Rectal smooth muscle tissue (tissue), 1 donor: ENCODE results near the gene UCMA.

Source experiments
- H3K27ac ChIP-seq: one replicate; pipeline ENCODE4 v1.7.0; 2013; ENCODE audit warnings: low read depth, low read length, inconsistent platforms
- H3K27me3 ChIP-seq: one replicate; pipeline ENCODE4 v1.7.0; 2013; ENCODE audit warnings: low read length; ENCODE audit not compliant: control insufficient read depth, insufficient read depth
- H3K36me3 ChIP-seq: one replicate; pipeline ENCODE4 v1.7.0; 2013; ENCODE audit warnings: low read length; ENCODE audit not compliant: control insufficient read depth, insufficient read depth
- H3K4me1 ChIP-seq: one replicate; pipeline ENCODE4 v1.7.0; 2013; ENCODE audit warnings: low read length; ENCODE audit not compliant: control insufficient read depth, insufficient read depth
- H3K4me3 ChIP-seq: one replicate; pipeline ENCODE4 v1.7.0; 2013; ENCODE audit warnings: low read length
- H3K9ac ChIP-seq: one replicate; pipeline ENCODE4 v1.7.0; 2013; ENCODE audit warnings: low read length

UCMA gene

GRCh38 chr10:13227031-13227430 lies 7.1 kb downstream of the UCMA start:
- H3K36me3 ChIP-seq, result no peaks in the 10 kb centered on the region
- H3K27ac ChIP-seq, result no peak overlapping the region
- H3K4me3 ChIP-seq, result no peak overlapping the region

DNA sequence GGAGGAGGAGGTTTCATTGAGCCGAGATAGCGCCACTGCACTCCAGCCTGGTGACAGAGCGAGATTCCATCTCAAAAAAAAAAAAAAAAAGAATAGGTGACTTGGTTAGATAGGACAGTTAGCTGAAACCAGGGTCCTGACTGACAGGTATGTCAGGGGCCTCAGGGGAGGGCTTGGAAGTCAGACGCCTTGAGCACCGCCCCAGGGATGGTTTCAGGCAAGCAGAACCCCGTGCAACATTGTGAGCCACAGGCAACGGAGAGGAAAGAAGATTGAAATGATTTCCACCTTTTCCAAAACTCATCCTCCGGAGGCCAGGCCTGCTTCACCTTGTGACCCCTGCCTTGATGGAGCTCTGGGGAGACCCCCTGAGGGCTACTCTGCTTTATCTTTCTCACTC lies 8.6 kb downstream of the UCMA start:
- Histone ChIP-seq H3K27me3 (no peaks in the 10 kb centered on the region), H3K4me1 (no peaks in the 10 kb centered on the region), H3K9ac (no peak overlapping the region), H3K27ac (no peak overlapping the region), H3K4me3 (no peak overlapping the region), H3K36me3 (no peaks in the 10 kb centered on the region)

More at GRCh38 chr10:13227031-13227430, 7.1 kb downstream of the UCMA start:
- H3K4me1 ChIP-seq, result no peaks in the 10 kb centered on the region
- no peak overlapping the region for H3K9ac ChIP-seq
- H3K27me3 ChIP-seq, result no peaks in the 10 kb centered on the region

GRCh38 chr10:13224210-13224995 lies 9.8 kb downstream of the UCMA start:
- Histone ChIP-seq H3K27ac (no peak overlapping the region), H3K4me1 (no peaks in the 10 kb centered on the region), H3K9ac (no peak overlapping the region), H3K4me3 (no peak overlapping the region), H3K27me3 (no peaks in the 10 kb centered on the region), H3K36me3 (no peaks in the 10 kb centered on the region)

DNA sequence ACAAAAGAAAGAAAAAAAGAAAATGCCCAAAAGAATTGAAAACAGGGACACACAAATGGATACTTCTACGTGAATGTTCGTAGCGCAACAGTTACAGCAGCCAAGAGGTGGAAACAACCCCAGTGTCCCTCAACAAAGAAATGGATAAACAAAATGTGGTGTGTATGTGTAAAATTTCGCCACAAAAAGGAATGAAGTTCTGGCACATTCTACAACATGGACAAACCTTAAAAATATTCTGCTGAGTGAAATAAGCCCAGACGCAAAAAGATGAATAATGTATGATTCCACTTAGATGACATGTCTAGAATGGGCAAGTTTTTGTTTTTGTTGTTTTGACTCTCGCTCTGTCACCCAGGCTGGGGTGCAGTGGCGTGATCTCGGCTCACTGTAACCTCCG lies 10.9 kb downstream of the UCMA start:
- Histone ChIP-seq H3K27me3 (no peaks in the 10 kb centered on the region), H3K36me3 (no peaks in the 10 kb centered on the region), H3K27ac (no peak overlapping the region), H3K9ac (no peak overlapping the region), H3K4me1 (no peaks in the 10 kb centered on the region), H3K4me3 (no peak overlapping the region)

- Histone ChIP-seq H3K4me3 (no peak overlapping the region), H3K27ac (no peak overlapping the region), H3K36me3 (no peaks in the 10 kb centered on the region)
These were observed 11.6 kb downstream of the UCMA start for GRCh38 chr10:13222566-13222965.

DNA sequence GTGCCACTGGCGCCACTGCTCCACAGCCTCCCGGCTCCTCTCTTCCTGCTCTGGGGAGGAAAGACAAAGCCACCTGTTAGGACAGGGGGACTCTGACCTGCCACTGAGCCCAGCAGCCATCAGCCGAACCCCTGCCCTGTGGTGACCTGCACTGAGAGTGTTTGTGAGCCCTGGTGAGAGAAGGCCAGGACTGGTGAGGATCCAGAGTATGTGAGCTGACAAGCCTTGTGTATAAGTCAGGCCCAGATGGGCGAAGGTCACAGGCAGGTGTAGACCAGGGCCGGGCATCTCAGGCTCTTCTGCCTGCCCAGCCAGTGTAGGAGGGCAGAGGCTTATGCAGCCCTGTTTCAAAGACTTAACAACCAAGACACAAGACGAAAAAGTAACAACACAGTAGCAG lies 12.0 kb downstream of the UCMA start:
- Histone ChIP-seq H3K4me1 (no peaks in the 10 kb centered on the region), H3K27me3 (no peaks in the 10 kb centered on the region), H3K9ac (no peak overlapping the region), H3K36me3 (no peaks in the 10 kb centered on the region), H3K4me3 (no peak overlapping the region), H3K27ac (no peak overlapping the region)

More at GRCh38 chr10:13222566-13222965, 11.6 kb downstream of the UCMA start:
- Histone ChIP-seq H3K9ac (no peak overlapping the region), H3K4me1 (no peaks in the 10 kb centered on the region), H3K27me3 (no peaks in the 10 kb centered on the region)

DNA sequence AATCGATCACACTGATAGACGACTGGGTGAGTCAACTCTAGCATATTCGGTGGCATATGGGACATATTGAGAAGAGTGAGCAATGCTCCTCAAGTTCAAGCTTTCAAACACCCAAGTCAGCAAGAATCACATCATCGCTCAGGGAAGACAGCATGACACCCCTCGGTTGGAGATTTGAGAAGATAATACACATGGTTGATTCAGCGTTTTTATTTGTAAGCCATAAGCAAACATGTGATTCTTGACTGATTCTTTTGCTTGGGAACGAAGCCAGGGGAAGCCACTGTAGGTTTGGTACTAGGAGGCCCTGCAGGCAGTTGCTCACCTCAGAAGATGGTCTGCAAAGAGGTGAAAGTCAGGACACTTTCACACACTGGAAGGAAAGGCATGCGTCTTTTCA lies 12.6 kb downstream of the UCMA start:
- Histone ChIP-seq H3K27ac (no peak overlapping the region), H3K4me3 (no peak overlapping the region), H3K27me3 (no peaks in the 10 kb centered on the region), H3K4me1 (no peaks in the 10 kb centered on the region), H3K36me3 (no peaks in the 10 kb centered on the region), H3K9ac (no peak overlapping the region)

GRCh38 chr10:13219685-13220670 lies 14.2 kb downstream of the UCMA start:
- H3K36me3 ChIP-seq, result no peaks in the 10 kb centered on the region
- no peak overlapping the region for H3K9ac ChIP-seq
- H3K4me3 ChIP-seq, result no peak overlapping the region
- no peak overlapping the region for H3K27ac ChIP-seq
- H3K4me1 ChIP-seq, result no peaks in the 10 kb centered on the region
- H3K27me3 ChIP-seq, result no peaks in the 10 kb centered on the region

DNA sequence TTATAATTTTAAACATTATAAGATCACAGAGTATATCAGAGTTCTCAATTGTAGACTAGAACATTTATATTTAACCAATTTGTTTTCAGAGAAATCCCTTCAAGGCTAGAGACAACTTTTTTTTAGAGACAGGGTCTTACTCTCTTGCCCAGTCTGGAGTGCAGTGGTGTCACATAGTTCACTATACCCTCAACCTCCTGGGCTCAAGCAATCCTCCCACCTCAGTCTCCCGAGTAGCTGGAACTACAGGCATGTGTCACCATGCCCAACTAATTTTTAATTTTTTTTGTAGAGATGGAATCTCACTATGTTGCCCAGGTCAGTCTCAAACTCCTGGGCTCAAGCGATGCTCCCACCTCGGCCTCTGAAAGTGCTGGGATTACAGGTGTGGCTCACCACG lies 15.3 kb downstream of the UCMA start:
- Histone ChIP-seq H3K27me3 (no peaks in the 10 kb centered on the region), H3K9ac (no peak overlapping the region), H3K4me3 (no peak overlapping the region), H3K27ac (no peak overlapping the region), H3K36me3 (no peaks in the 10 kb centered on the region), H3K4me1 (no peaks in the 10 kb centered on the region)

GRCh38 chr10:13213163-13213562 lies 21.0 kb downstream of the UCMA start:
- no peak overlapping the region for H3K4me3 ChIP-seq
- no peaks in the 10 kb centered on the region for H3K27me3 ChIP-seq
- H3K36me3 ChIP-seq, result no peaks in the 10 kb centered on the region
- no peak overlapping the region for H3K27ac ChIP-seq
- no peaks in the 10 kb centered on the region for H3K4me1 ChIP-seq
- H3K9ac ChIP-seq, result no peak overlapping the region

DNA sequence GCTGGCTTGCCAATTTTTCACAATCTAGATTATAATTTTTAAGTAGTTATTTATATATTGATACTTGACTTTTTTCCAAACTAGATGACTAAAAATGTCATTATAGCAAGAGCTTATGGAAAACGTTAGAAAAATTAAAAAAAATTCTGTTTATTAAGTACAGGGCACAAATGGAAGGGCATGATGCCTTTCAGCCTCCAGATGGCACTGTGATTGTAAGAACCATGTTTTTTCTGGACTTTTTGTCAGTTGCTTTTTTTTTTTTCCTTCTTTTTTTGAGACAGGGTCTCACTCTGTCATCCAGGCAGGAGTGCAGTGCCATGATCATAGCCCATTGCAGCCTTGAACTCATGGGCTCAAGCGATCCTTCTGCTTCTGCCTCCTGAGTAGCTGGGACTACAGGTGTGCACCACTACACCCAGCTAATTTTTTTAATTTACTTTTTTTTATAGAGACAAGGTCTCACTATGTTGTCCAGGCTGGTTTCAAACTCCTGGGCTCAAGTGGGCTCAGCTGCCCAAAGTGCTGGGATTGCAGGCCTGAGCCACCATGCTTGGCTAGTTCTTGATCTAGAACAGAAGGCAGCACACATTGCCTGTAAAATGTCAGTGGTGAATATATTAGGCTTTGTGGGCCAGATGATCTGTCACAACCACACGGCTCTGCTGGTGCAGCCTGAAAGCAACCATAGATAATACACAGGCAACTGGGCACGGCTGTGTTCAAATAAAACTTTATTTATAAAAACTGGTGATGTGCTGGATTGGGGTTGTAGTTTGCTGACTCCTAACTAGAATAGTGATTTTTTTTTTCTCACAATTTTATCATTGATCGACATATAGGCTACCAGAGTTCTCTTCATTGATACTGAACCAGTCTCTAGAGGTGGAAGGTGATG lies 27.4 kb downstream of the UCMA start:
- no peak overlapping the region for H3K4me3 ChIP-seq
- no peaks in the 10 kb centered on the region for H3K4me1 ChIP-seq
- no peak overlapping the region for H3K27ac ChIP-seq
- H3K36me3 ChIP-seq, result no peaks in the 10 kb centered on the region
- H3K27me3 ChIP-seq, result no peaks in the 10 kb centered on the region
- H3K9ac ChIP-seq, result no peak overlapping the region

GRCh38 chr10:13206091-13206490 lies 28.1 kb downstream of the UCMA start:
- Histone ChIP-seq H3K4me1 (no peaks in the 10 kb centered on the region), H3K4me3 (no peak overlapping the region), H3K36me3 (no peaks in the 10 kb centered on the region), H3K27ac (no peak overlapping the region), H3K9ac (no peak overlapping the region), H3K27me3 (no peaks in the 10 kb centered on the region)
